Endothelial cell (in vitro differentiated cells): ENCODE results near the gene PIAS2. TPM values are rescaled to one million over a fixed set of nuclear protein-coding genes. Genes with fewer than 3 reads are reported as not detected.

Experiments
- DNase-seq: peaks from one replicate; pipeline ENCODE4 v3.0.0; 2021; ENCODE audit warnings: low spot score
- H3K27ac Mint-ChIP-seq: one replicate; pipeline ENCODE4 v1.8.0; 2021; ENCODE audit warnings: mixed read lengths, inconsistent platforms; ENCODE audit not compliant: unreplicated experiment
- H3K27me3 Mint-ChIP-seq: one replicate; pipeline ENCODE4 v1.8.0; 2021; ENCODE audit warnings: mild to moderate bottlenecking, moderate library complexity, mixed read lengths, inconsistent platforms; ENCODE audit not compliant: unreplicated experiment
- H3K36me3 Mint-ChIP-seq: one replicate; pipeline ENCODE4 v1.8.0; 2021; ENCODE audit warnings: mild to moderate bottlenecking, low read depth, mixed read lengths, inconsistent platforms; ENCODE audit not compliant: unreplicated experiment
- H3K4me1 Mint-ChIP-seq: one replicate; pipeline ENCODE4 v1.8.0; 2021; ENCODE audit warnings: mild to moderate bottlenecking, mixed read lengths, inconsistent platforms; ENCODE audit not compliant: unreplicated experiment
- H3K4me3 Mint-ChIP-seq: one replicate; pipeline ENCODE4 v1.8.0; 2021; ENCODE audit warnings: mild to moderate bottlenecking, mixed read lengths, inconsistent platforms; ENCODE audit not compliant: unreplicated experiment
- H3K9me3 Mint-ChIP-seq: one replicate; pipeline ENCODE4 v1.8.0; 2021; ENCODE audit warnings: mixed read lengths, inconsistent platforms; ENCODE audit not compliant: unreplicated experiment
- CTCF ChIP-seq: fragments of 200-600 bp; sonication (generic); IDR thresholded peaks from one replicate; pipeline ENCODE4 v1.5.0; 2021; ENCODE audit warnings: antibody characterized with exemption; ENCODE audit not compliant: unreplicated experiment
- total RNA-seq: library from RNA; stranded (reverse); fragmentation: NEBNext Ultra II Directional; extraction: Animal tissue kit (Norgen Biotek cat#: 25700); gene quantifications from one replicate; pipeline ENCODE4 v1.2.1, GENCODE V29; 2021; ENCODE audit not compliant: unreplicated experiment

The PIAS2 gene
- total RNA-seq, 1 donor from 2014 or later = 47.5 TPM

GRCh38 chr18:46893360-46893759 is 23.9 kb downstream of the PIAS2 start:
- H3K27me3 Mint-ChIP-seq = no peaks in the 10 kb centered on the region
- peaks cover 7% of the 10 kb centered on the region for H3K4me1 Mint-ChIP-seq
- peaks cover 24% of the 10 kb centered on the region for H3K36me3 Mint-ChIP-seq
- H3K4me3 Mint-ChIP-seq = no peak overlapping the region
- no peak for DNase-seq
- peaks cover 10% of the 10 kb centered on the region for H3K9me3 Mint-ChIP-seq
- no peak overlapping the region for H3K27ac Mint-ChIP-seq
- no peak for TF ChIP-seq CTCF

- Mint-ChIP-seq H3K36me3 (peaks cover 29% of the 10 kb centered on the region), H3K4me3 (no peak overlapping the region), H3K27ac (no peak overlapping the region), H3K4me1 (peaks cover 7% of the 10 kb centered on the region), H3K27me3 (no peaks in the 10 kb centered on the region), H3K9me3 (peaks cover 10% of the 10 kb centered on the region)
- no peak for DNase-seq
- no peak for TF ChIP-seq CTCF
Observed at GRCh38 chr18:46892842-46893241, 24.5 kb downstream of the PIAS2 start.

GRCh38 chr18:46891742-46892214 is 25.5 kb downstream of the PIAS2 start:
- no peak for DNase-seq
- no peak overlapping the region for H3K27ac Mint-ChIP-seq
- no peak overlapping the region for H3K4me3 Mint-ChIP-seq
- H3K27me3 Mint-ChIP-seq = no peaks in the 10 kb centered on the region
- TF ChIP-seq CTCF = no peak
- H3K9me3 Mint-ChIP-seq = peaks cover 10% of the 10 kb centered on the region
- H3K4me1 Mint-ChIP-seq = peaks cover 5% of the 10 kb centered on the region
- H3K36me3 Mint-ChIP-seq = peaks cover 36% of the 10 kb centered on the region

- Mint-ChIP-seq H3K4me1 (peaks cover 5% of the 10 kb centered on the region), H3K36me3 (peaks cover 36% of the 10 kb centered on the region), H3K27me3 (no peaks in the 10 kb centered on the region)
Observed at GRCh38 chr18:46888965-46889364, 28.3 kb downstream of the PIAS2 start.

GRCh38 chr18:46886893-46887292 is 30.4 kb downstream of the PIAS2 start:
- Mint-ChIP-seq H3K36me3 (peaks cover 36% of the 10 kb centered on the region), H3K4me3 (no peak overlapping the region), H3K27me3 (no peaks in the 10 kb centered on the region), H3K27ac (no peak overlapping the region), H3K9me3 (peaks cover 10% of the 10 kb centered on the region), H3K4me1 (peaks cover 3% of the 10 kb centered on the region)
- TF ChIP-seq CTCF = no peak
- DNase-seq = no peak

More at GRCh38 chr18:46888965-46889364, 28.3 kb downstream of the PIAS2 start:
- TF ChIP-seq CTCF = no peak
- DNase-seq = no peak
- H3K4me3 Mint-ChIP-seq = peak overlapping the region; percentile 81
- H3K27ac Mint-ChIP-seq = no peak overlapping the region
- H3K9me3 Mint-ChIP-seq = peaks cover 10% of the 10 kb centered on the region
